Measurements from ENCODE around the gene TBC1D2. TPM values are rescaled to one million over a fixed set of nuclear protein-coding genes. Genes with fewer than 3 reads are reported as not detected.

Gene TBC1D2
- total and polyA plus RNA-seq, 4 donors, result 2.8 to 5.1 (median 3.7) TPM

GRCh38 chr9:98216391-98216790 is 39.1 kb downstream of the TBC1D2 start:
- Histone ChIP-seq H3K4me3 (ENCODE audit: low read depth in 1 of 3, low read length in 3 of 3) (no peak overlapping the region), H3K9ac (ENCODE audit: low read depth in 1 of 2, low read length in 2 of 2) (no peak overlapping the region), H3K9me3 (ENCODE audit: control insufficient read depth in 4 of 4, low read length in 3 of 4) (no peaks in the 10 kb centered on the region), H3K4me1 (ENCODE audit: control insufficient read depth in 4 of 4, insufficient read depth in 4 of 4, low read length in 3 of 4) (peaks cover 11 to 63% (median 50%) of the 10 kb centered on the region in 4 donors), H3K36me3 (ENCODE audit: control insufficient read depth in 4 of 4, insufficient read depth in 3 of 4, low read depth in 1 of 4, low read length in 3 of 4) (peaks cover 0 to 3% (median 0%) of the 10 kb centered on the region in 4 donors), H3K27ac (ENCODE audit: low read depth in 1 of 2, low read length in 2 of 2) (peak overlapping the region; percentile 76 to 85), H3K27me3 (ENCODE audit: control insufficient read depth in 4 of 4, insufficient read depth in 4 of 4, low read length in 3 of 4) (no peaks in the 10 kb centered on the region)
- 95% methylated on average over 3 of the region's 3 CpGs for WGBS
- no peak for DNase-seq (ENCODE audit: low spot score)
- no peak for TF ChIP-seq FOXA1 (IDR thresholded peaks at IDR 0.05)
- no peak for TF ChIP-seq REST (IDR thresholded peaks at IDR 0.05)
- TF ChIP-seq, protein P1, sequence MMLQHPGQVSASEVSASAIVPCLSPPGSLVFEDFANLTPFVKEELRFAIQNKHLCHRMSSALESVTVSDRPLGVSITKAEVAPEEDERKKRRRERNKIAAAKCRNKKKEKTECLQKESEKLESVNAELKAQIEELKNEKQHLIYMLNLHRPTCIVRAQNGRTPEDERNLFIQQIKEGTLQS (IDR thresholded peaks at IDR 0.05), result no peak
- no peak for TF ChIP-seq TAF1 (conservative IDR thresholded peaks at IDR 0.05)
- no peak for TF ChIP-seq RAD21 (IDR thresholded peaks at IDR 0.05)
- TF ChIP-seq ZBTB33 (IDR thresholded peaks at IDR 0.05), result no peak
- no peak for TF ChIP-seq FOXA2 (IDR thresholded peaks at IDR 0.05)
- TF ChIP-seq JUND (IDR thresholded peaks at IDR 0.05), result no peak
- no peak for TF ChIP-seq YY1 (IDR thresholded peaks at IDR 0.05)
- TF ChIP-seq HNF4A (conservative IDR thresholded peaks at IDR 0.05), result no peak
- TF ChIP-seq NR2F2 (IDR thresholded peaks at IDR 0.05), result no peak
- TF ChIP-seq SP1 (IDR thresholded peaks at IDR 0.05), result no peak
- TF ChIP-seq, protein P2, sequence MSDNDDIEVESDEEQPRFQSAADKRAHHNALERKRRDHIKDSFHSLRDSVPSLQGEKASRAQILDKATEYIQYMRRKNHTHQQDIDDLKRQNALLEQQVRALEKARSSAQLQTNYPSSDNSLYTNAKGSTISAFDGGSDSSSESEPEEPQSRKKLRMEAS (IDR thresholded peaks at IDR 0.05), result no peak
- no peak for TF ChIP-seq HNF4G (IDR thresholded peaks at IDR 0.05)
- no peak for TF ChIP-seq CTCF (IDR thresholded peaks at IDR 0.05; ENCODE audit: low read depth, low read length, missing input control)
- no peak for TF ChIP-seq RXRA (IDR thresholded peaks at IDR 0.05)

- 85% methylated on average over 9 of the region's 9 CpGs for WGBS
Observed at GRCh38 chr9:98215821-98216220, 39.6 kb downstream of the TBC1D2 start.

More at GRCh38 chr9:98215821-98216220, 39.6 kb downstream of the TBC1D2 start:
- peaks cover 11 to 68% (median 56%) of the 10 kb centered on the region in 4 donors for H3K4me1 ChIP-seq (ENCODE audit: control insufficient read depth in 4 of 4, insufficient read depth in 4 of 4, low read length in 3 of 4)
- H3K36me3 ChIP-seq (ENCODE audit: control insufficient read depth in 4 of 4, insufficient read depth in 3 of 4, low read depth in 1 of 4, low read length in 3 of 4), result peaks cover 0 to 3% (median 0%) of the 10 kb centered on the region in 4 donors
- H3K9me3 ChIP-seq (ENCODE audit: control insufficient read depth in 4 of 4, low read length in 3 of 4), result no peaks in the 10 kb centered on the region
- no peak overlapping the region for H3K4me3 ChIP-seq (ENCODE audit: low read depth in 1 of 3, low read length in 3 of 3)
- H3K27me3 ChIP-seq (ENCODE audit: control insufficient read depth in 4 of 4, insufficient read depth in 4 of 4, low read length in 3 of 4), result no peaks in the 10 kb centered on the region
- TF ChIP-seq EGR1 (IDR thresholded peaks at IDR 0.05; ENCODE audit: low read depth in 2 of 2) (no peak), CTCF (IDR thresholded peaks at IDR 0.05; ENCODE audit: low read depth, low read length, missing input control) (peak; percentile 13), YY1 (IDR thresholded peaks at IDR 0.05) (no peak), HNF4A (conservative IDR thresholded peaks at IDR 0.05) (no peak), GABPA (IDR thresholded peaks at IDR 0.05 in 1 of 2, conservative IDR thresholded peaks at IDR 0.05 in 1 of 2) (no peak), RXRA (IDR thresholded peaks at IDR 0.05) (no peak), FOXA2 (IDR thresholded peaks at IDR 0.05) (no peak), RAD21 (IDR thresholded peaks at IDR 0.05) (peak in 1 of 2 donors; percentile 47), TAF1 (conservative IDR thresholded peaks at IDR 0.05) (no peak), JUND (IDR thresholded peaks at IDR 0.05) (no peak)
- TF ChIP-seq, protein P1 (IDR thresholded peaks at IDR 0.05), result no peak
- TF ChIP-seq, protein P2 (IDR thresholded peaks at IDR 0.05), result no peak
- peak overlapping the region; percentile 68 to 88 for H3K27ac ChIP-seq (ENCODE audit: low read depth in 1 of 2, low read length in 2 of 2)
- no peak overlapping the region for H3K9ac ChIP-seq (ENCODE audit: low read depth in 1 of 2, low read length in 2 of 2)
- no peak for DNase-seq (ENCODE audit: low spot score)

Data from liver (tissue), 9 donors.